Measurements from ENCODE around the gene SLC22A15.

DNA sequence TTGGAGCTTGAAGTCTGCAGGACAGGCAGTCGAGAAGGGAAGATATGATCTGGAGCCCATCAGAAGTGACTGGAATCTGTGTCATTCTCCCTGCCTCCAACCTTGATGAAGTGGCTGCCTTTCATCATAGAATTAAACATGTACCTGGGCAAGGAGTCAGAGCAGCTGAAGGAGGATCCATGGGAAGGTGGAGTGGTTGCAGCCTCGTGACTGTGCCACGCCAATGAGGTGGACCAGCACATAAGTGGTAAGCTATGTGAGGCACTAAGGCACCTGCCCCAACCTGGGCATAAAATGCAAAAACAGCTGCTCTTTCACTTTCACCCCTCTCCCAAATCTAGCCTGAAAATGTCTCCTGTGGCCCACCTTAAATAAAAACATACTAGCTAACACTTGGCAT is 7.3 kb downstream of the SLC22A15 start:
- TF ChIP-seq POLR2AphosphoS5 (IDR thresholded peaks at IDR 0.05; ENCODE audit: low read depth) (no peak), EZH2 (IDR thresholded peaks at IDR 0.05; ENCODE audit: low read depth, unreplicated experiment) (no peak), EZH2phosphoT487 (IDR thresholded peaks at IDR 0.05; ENCODE audit: unreplicated experiment) (no peak), ZNF331 (CRISPR knock-in tag; IDR thresholded peaks at IDR 0.05; ENCODE audit: low read depth) (no peak), CREB1 (CRISPR knock-in tag; IDR thresholded peaks at IDR 0.05; ENCODE audit: low read depth) (no peak), STAT1 (IDR thresholded peaks at IDR 0.05; ENCODE audit: unreplicated experiment) (no peak), JUNB (IDR thresholded peaks at IDR 0.05; ENCODE audit: unreplicated experiment) (no peak), ZNF114 (CRISPR knock-in tag; IDR thresholded peaks at IDR 0.05) (no peak)
- TF ChIP-seq, protein P1, sequence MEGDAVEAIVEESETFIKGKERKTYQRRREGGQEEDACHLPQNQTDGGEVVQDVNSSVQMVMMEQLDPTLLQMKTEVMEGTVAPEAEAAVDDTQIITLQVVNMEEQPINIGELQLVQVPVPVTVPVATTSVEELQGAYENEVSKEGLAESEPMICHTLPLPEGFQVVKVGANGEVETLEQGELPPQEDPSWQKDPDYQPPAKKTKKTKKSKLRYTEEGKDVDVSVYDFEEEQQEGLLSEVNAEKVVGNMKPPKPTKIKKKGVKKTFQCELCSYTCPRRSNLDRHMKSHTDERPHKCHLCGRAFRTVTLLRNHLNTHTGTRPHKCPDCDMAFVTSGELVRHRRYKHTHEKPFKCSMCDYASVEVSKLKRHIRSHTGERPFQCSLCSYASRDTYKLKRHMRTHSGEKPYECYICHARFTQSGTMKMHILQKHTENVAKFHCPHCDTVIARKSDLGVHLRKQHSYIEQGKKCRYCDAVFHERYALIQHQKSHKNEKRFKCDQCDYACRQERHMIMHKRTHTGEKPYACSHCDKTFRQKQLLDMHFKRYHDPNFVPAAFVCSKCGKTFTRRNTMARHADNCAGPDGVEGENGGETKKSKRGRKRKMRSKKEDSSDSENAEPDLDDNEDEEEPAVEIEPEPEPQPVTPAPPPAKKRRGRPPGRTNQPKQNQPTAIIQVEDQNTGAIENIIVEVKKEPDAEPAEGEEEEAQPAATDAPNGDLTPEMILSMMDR (conservative IDR thresholded peaks at IDR 0.05; ENCODE audit: low read depth in 2 of 2) = no peak
- TF ChIP-seq, protein P2, sequence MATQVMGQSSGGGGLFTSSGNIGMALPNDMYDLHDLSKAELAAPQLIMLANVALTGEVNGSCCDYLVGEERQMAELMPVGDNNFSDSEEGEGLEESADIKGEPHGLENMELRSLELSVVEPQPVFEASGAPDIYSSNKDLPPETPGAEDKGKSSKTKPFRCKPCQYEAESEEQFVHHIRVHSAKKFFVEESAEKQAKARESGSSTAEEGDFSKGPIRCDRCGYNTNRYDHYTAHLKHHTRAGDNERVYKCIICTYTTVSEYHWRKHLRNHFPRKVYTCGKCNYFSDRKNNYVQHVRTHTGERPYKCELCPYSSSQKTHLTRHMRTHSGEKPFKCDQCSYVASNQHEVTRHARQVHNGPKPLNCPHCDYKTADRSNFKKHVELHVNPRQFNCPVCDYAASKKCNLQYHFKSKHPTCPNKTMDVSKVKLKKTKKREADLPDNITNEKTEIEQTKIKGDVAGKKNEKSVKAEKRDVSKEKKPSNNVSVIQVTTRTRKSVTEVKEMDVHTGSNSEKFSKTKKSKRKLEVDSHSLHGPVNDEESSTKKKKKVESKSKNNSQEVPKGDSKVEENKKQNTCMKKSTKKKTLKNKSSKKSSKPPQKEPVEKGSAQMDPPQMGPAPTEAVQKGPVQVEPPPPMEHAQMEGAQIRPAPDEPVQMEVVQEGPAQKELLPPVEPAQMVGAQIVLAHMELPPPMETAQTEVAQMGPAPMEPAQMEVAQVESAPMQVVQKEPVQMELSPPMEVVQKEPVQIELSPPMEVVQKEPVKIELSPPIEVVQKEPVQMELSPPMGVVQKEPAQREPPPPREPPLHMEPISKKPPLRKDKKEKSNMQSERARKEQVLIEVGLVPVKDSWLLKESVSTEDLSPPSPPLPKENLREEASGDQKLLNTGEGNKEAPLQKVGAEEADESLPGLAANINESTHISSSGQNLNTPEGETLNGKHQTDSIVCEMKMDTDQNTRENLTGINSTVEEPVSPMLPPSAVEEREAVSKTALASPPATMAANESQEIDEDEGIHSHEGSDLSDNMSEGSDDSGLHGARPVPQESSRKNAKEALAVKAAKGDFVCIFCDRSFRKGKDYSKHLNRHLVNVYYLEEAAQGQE (IDR thresholded peaks at IDR 0.05; ENCODE audit: unreplicated experiment) = no peak
- TF ChIP-seq, protein P3, sequence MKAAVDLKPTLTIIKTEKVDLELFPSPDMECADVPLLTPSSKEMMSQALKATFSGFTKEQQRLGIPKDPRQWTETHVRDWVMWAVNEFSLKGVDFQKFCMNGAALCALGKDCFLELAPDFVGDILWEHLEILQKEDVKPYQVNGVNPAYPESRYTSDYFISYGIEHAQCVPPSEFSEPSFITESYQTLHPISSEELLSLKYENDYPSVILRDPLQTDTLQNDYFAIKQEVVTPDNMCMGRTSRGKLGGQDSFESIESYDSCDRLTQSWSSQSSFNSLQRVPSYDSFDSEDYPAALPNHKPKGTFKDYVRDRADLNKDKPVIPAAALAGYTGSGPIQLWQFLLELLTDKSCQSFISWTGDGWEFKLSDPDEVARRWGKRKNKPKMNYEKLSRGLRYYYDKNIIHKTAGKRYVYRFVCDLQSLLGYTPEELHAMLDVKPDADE (IDR thresholded peaks at IDR 0.05) = no peak
- TF ChIP-seq, protein P4, sequence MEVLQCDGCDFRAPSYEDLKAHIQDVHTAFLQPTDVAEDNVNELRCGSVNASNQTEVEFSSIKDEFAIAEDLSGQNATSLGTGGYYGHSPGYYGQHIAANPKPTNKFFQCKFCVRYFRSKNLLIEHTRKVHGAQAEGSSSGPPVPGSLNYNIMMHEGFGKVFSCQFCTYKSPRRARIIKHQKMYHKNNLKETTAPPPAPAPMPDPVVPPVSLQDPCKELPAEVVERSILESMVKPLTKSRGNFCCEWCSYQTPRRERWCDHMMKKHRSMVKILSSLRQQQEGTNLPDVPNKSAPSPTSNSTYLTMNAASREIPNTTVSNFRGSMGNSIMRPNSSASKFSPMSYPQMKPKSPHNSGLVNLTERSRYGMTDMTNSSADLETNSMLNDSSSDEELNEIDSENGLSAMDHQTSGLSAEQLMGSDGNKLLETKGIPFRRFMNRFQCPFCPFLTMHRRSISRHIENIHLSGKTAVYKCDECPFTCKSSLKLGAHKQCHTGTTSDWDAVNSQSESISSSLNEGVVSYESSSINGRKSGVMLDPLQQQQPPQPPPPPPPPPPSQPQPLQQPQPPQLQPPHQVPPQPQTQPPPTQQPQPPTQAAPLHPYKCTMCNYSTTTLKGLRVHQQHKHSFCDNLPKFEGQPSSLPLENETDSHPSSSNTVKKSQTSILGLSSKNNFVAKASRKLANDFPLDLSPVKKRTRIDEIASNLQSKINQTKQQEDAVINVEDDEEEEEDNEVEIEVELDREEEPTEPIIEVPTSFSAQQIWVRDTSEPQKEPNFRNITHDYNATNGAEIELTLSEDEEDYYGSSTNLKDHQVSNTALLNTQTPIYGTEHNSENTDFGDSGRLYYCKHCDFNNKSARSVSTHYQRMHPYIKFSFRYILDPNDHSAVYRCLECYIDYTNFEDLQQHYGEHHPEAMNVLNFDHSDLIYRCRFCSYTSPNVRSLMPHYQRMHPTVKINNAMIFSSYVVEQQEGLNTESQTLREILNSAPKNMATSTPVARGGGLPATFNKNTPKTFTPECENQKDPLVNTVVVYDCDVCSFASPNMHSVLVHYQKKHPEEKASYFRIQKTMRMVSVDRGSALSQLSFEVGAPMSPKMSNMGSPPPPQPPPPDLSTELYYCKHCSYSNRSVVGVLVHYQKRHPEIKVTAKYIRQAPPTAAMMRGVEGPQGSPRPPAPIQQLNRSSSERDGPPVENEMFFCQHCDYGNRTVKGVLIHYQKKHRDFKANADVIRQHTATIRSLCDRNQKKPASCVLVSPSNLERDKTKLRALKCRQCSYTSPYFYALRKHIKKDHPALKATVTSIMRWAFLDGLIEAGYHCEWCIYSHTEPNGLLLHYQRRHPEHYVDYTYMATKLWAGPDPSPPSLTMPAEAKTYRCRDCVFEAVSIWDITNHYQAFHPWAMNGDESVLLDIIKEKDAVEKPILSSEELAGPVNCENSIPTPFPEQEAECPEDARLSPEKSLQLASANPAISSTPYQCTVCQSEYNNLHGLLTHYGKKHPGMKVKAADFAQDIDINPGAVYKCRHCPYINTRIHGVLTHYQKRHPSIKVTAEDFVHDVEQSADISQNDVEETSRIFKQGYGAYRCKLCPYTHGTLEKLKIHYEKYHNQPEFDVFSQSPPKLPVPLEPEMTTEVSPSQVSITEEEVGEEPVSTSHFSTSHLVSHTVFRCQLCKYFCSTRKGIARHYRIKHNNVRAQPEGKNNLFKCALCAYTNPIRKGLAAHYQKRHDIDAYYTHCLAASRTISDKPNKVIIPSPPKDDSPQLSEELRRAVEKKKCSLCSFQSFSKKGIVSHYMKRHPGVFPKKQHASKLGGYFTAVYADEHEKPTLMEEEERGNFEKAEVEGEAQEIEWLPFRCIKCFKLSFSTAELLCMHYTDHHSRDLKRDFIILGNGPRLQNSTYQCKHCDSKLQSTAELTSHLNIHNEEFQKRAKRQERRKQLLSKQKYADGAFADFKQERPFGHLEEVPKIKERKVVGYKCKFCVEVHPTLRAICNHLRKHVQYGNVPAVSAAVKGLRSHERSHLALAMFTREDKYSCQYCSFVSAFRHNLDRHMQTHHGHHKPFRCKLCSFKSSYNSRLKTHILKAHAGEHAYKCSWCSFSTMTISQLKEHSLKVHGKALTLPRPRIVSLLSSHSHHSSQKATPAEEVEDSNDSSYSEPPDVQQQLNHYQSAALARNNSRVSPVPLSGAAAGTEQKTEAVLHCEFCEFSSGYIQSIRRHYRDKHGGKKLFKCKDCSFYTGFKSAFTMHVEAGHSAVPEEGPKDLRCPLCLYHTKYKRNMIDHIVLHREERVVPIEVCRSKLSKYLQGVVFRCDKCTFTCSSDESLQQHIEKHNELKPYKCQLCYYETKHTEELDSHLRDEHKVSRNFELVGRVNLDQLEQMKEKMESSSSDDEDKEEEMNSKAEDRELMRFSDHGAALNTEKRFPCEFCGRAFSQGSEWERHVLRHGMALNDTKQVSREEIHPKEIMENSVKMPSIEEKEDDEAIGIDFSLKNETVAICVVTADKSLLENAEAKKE (CRISPR knock-in tag; IDR thresholded peaks at IDR 0.05) = no peak

Data from GM23338 (cell line).